Glutamatergic neuron (in vitro differentiated cells): ENCODE measurements around the gene TMEM242. TPM values are rescaled to one million over a fixed set of nuclear protein-coding genes. Genes with fewer than 3 reads are reported as not detected.

ENCODE experiments used
- DNase-seq: peaks from one replicate; pipeline ENCODE4 v3.0.0; 2022
- H3K27ac Mint-ChIP-seq: one replicate; pipeline ENCODE4 v1.8.0; 2020; ENCODE audit warnings: mild to moderate bottlenecking, mixed read lengths, inconsistent platforms; ENCODE audit not compliant: unreplicated experiment
- H3K27me3 Mint-ChIP-seq: one replicate; pipeline ENCODE4 v1.8.0; 2020; ENCODE audit warnings: mild to moderate bottlenecking, moderate library complexity, mixed read lengths, inconsistent platforms; ENCODE audit not compliant: unreplicated experiment
- H3K36me3 Mint-ChIP-seq: one replicate; pipeline ENCODE4 v1.8.0; 2020; ENCODE audit warnings: mild to moderate bottlenecking, mixed read lengths, inconsistent platforms; ENCODE audit not compliant: unreplicated experiment
- H3K4me1 Mint-ChIP-seq: one replicate; pipeline ENCODE4 v1.8.0; 2020; ENCODE audit warnings: mild to moderate bottlenecking, low read depth, mixed read lengths, inconsistent platforms; ENCODE audit not compliant: unreplicated experiment
- H3K4me3 Mint-ChIP-seq: one replicate; pipeline ENCODE4 v1.8.0; 2020; ENCODE audit warnings: mild to moderate bottlenecking, mixed read lengths, inconsistent platforms; ENCODE audit not compliant: unreplicated experiment
- H3K9me3 Mint-ChIP-seq: one replicate; pipeline ENCODE4 v1.8.0; 2020; ENCODE audit warnings: mild to moderate bottlenecking, moderate library complexity, mixed read lengths, inconsistent platforms; ENCODE audit not compliant: unreplicated experiment
- total RNA-seq: library from RNA; stranded (reverse); fragmentation: NEBNext Ultra II Directional; extraction: Animal tissue kit (Norgen Biotek cat#: 25700); gene quantifications from one replicate; pipeline ENCODE4 v1.2.1, GENCODE V29; 2021; ENCODE audit not compliant: unreplicated experiment
- TF ChIP-seq, protein P1 (sequence below): fragments of 200-600 bp; sonication (generic); IDR thresholded peaks from one replicate; pipeline ENCODE4 v1.5.0; 2021; ENCODE audit not compliant: partially characterized antibody, unreplicated experiment

TMEM242 gene
- total RNA-seq, 1 donor from 2014 or later = 19.7 TPM

DNA sequence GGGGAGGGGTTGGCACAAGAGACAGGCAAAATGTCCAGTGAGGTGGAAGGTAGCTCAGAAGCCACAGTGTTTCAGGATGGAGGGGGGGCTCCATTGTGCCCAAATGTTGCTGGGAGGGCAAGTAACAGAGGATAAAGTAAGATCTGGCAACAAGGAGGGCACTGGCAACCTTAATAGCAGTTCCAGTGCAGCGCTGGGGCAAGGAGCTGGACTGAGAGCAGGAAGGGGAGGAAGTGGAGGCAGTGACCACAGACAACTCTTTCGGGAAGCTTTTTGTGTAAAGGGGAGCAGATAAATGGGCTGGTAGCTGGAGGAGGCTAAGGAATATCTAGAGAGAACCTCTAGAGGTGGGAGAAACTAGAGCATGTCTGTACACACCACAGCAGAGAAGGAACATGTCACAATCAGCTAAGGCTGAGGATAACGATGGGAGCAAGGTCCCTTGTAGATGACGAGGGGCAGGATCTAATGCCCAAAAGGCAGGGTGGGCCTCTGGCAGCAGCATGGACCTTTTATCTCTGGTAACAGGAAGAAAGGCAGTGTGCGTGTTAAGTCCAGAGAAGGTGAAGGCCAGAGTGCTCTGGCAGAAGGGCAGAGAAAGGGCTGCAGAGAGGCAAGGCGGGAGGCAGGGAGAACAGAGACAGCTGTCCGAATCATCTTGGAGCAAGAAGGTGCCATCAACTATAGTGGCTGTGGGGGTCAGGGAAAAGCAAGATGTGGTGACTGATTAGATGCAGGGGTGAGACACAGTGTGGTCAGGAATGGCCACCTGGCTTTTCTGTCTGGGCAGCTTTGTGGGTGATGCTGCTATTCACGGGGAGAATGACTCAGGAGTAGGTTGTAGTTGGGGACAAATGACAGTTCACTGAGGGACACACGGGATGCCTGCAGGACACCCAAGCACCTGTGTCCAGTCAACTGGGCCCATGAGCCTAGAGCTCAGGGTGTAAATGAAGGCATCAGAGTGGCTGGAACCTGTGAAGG is 17.4 kb downstream of the TMEM242 start:
- Mint-ChIP-seq H3K27ac (no peak overlapping the region), H3K4me1 (no peaks in the 10 kb centered on the region), H3K36me3 (no peaks in the 10 kb centered on the region), H3K27me3 (no peaks in the 10 kb centered on the region), H3K9me3 (no peaks in the 10 kb centered on the region), H3K4me3 (no peak overlapping the region)
- TF ChIP-seq, protein P1, sequence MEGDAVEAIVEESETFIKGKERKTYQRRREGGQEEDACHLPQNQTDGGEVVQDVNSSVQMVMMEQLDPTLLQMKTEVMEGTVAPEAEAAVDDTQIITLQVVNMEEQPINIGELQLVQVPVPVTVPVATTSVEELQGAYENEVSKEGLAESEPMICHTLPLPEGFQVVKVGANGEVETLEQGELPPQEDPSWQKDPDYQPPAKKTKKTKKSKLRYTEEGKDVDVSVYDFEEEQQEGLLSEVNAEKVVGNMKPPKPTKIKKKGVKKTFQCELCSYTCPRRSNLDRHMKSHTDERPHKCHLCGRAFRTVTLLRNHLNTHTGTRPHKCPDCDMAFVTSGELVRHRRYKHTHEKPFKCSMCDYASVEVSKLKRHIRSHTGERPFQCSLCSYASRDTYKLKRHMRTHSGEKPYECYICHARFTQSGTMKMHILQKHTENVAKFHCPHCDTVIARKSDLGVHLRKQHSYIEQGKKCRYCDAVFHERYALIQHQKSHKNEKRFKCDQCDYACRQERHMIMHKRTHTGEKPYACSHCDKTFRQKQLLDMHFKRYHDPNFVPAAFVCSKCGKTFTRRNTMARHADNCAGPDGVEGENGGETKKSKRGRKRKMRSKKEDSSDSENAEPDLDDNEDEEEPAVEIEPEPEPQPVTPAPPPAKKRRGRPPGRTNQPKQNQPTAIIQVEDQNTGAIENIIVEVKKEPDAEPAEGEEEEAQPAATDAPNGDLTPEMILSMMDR = no peak
- no peak for DNase-seq

DNA sequence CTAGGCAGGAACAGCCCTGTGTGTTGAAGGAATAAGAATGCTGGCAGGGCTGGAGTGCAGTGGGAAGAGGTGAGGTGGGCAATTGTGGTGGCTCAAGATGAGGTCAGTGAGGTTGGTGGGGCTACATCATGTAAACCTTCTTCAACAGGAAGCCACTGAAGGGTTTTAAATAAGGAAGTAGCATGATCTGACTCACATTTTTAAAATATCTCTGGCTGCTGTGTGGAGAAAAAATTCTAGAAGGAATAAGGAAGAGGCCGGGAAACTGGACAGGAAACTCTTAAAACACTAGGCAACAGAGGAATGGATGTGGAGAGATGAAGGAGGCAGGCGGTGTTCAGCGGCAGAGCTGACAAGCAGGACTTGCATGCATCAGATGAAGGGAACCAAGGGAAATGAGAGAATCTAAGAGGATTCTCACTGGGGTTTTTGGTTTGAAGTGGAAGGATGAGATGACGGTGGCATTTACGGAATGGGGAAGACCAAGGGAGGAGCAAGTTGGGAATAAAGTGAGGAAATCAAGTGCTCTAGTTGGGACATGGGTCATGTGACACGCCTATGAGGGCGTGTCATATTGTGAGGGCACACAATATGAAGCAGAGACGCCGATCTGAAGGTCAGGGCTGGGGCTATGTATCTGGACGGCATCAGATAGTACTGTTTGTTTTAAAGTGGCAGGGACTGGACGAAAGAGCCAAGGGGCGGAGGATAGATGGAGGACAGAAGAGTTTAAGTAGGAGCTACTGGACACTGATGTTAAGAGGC is 18.2 kb downstream of the TMEM242 start:
- Mint-ChIP-seq H3K27ac (no peak overlapping the region), H3K9me3 (no peaks in the 10 kb centered on the region), H3K4me3 (no peak overlapping the region), H3K27me3 (no peaks in the 10 kb centered on the region), H3K4me1 (no peaks in the 10 kb centered on the region), H3K36me3 (no peaks in the 10 kb centered on the region)
- TF ChIP-seq, protein P1 = no peak
- DNase-seq = no peak

- Mint-ChIP-seq H3K4me3 (no peak overlapping the region), H3K27me3 (no peaks in the 10 kb centered on the region), H3K27ac (no peak overlapping the region), H3K9me3 (no peaks in the 10 kb centered on the region), H3K36me3 (no peaks in the 10 kb centered on the region), H3K4me1 (peaks cover 4% of the 10 kb centered on the region)
- TF ChIP-seq, protein P1 = no peak
- DNase-seq = no peak
Observed at GRCh38 chr6:157302736-157303135, 20.6 kb downstream of the TMEM242 start.

- TF ChIP-seq, protein P1 = no peak
- DNase-seq = no peak
- Mint-ChIP-seq H3K27me3 (no peaks in the 10 kb centered on the region), H3K9me3 (no peaks in the 10 kb centered on the region), H3K4me1 (peaks cover 4% of the 10 kb centered on the region), H3K36me3 (no peaks in the 10 kb centered on the region), H3K27ac (no peak overlapping the region), H3K4me3 (no peak overlapping the region)
Observed at GRCh38 chr6:157300436-157300835, 22.9 kb downstream of the TMEM242 start.
